Measurements from ENCODE around the gene TCF4.

Gene TCF4

DNA sequence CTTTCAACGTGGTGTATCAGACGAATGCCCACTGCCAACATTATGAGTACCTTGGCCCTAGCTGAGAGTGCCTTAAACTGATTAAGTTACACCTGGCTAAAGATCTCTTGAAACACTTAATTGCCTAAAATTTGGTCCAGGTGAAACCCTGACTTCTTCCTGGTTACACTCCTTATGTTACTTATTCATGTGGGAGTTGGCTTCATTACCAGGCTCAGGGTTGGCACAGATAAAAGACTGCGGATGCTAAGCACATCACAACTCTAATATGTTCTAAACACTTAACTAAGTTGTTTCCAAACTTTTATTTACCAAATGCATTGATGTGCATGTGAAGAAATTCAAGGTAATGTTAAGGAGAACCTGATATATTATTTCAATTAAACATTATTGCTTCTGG, 298.9 kb downstream of the TCF4 start:
- Histone ChIP-seq H3K36me3 (ENCODE audit: insufficient read depth, low read length) (no peaks in the 10 kb centered on the region), H3K9me3 (ENCODE audit: low read depth, low read length) (no peaks in the 10 kb centered on the region), H3K27ac (no peak overlapping the region), H3K4me3 (no peak overlapping the region), H3K9ac (ENCODE audit: insufficient read length) (no peak overlapping the region)
- no peak for TF ChIP-seq EZH2 (IDR thresholded peaks at IDR 0.05)
- TF ChIP-seq FOXP2 (optimal IDR thresholded peaks at IDR 0.05; ENCODE audit: control extremely low read depth, extremely low read length, insufficient read depth) = no peak
- no peak for TF ChIP-seq POLR2AphosphoS5 (IDR thresholded peaks at IDR 0.05; ENCODE audit: borderline replicate concordance, low read depth, low read length)
- no peak for DNase-seq (ENCODE audit: low read depth, low spot score)

DNA sequence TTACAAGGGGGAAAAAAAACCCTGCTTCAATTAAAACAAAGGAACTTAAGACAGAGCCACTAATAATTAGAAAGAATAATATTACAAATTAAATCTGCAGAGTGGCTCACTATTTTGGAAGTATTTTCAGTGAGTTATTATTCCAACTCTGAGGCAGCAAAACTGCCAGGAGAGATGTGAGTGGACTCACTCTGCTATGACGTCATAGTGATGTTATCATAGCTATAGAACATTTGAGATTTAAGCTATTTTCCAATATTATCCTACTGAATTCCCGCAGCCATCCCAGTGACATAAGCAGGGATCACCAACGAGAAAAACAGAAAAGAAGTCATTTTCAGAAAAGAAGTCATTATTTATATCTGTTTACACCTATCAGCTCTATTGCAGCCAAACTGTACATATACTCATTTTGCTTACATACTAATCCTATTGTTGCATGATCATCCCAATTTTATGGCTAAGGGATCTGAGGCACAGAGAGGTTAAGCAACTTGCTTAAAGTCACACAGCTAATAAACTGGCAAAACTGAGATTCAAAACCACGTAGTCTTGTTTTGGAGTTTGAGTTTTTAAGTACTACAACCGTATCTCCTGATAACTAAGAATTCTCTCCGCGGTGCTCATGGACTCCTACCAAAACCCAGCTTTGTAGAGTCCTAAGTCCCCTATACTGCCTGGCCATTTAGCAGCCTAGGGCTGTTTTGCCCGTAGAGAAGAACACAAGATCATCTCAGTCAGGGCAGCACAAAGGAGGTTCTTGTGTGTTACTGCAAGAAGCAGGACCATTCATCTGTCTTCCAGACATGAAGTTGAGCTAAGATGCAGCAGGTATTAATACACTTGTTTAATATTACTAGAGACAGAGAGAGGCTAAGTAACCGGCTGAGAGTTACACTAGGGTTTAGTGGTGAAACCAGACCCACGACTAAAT, 299.8 kb downstream of the TCF4 start:
- H3K4me3 ChIP-seq = peak overlapping the region; percentile 71; the same call in 1 of the 2 replicates
- H3K36me3 ChIP-seq (ENCODE audit: insufficient read depth, low read length) = no peaks in the 10 kb centered on the region
- H3K9me3 ChIP-seq (ENCODE audit: low read depth, low read length) = no peaks in the 10 kb centered on the region
- peak overlapping the region; percentile 78; the same call in 1 of the 2 replicates for H3K27ac ChIP-seq
- no peak for DNase-seq (ENCODE audit: low read depth, low spot score)
- TF ChIP-seq POLR2AphosphoS5 (IDR thresholded peaks at IDR 0.05; ENCODE audit: borderline replicate concordance, low read depth, low read length) (no peak), EZH2 (IDR thresholded peaks at IDR 0.05) (no peak)
- H3K9ac ChIP-seq (ENCODE audit: insufficient read length) = no peak overlapping the region

DNA sequence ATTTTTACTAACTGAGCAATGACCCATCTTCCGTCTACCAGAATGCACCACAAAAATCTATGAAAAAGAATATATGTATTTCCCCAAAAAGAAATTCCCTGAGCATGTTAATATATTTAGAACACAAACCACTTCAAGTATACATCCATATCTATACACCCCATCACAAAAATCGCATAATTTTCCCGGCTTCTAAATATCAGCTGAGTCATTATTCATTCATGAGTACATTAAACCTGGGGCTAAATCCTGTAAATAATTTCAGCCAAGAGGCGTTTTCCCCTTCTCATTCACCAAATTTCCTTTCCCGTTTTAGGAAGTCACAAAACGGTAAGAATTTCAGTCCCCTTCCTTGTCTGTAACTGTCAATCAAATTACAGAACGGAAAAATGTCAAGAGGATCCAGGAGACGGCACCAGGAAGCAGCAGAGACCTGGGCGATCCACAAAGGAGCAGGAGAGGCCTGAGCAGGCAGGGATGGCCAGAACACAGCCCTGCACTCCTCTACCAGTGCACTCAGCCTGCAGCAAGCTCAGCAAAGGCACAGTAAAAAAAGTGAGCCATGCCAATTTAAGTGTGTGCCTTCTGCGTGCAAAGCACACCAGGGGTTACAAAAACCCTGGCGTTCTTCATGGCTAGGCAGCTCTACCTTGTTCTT, 300.7 kb downstream of the TCF4 start:
- no peaks in the 10 kb centered on the region for H3K36me3 ChIP-seq (ENCODE audit: insufficient read depth, low read length)
- DNase-seq (ENCODE audit: low read depth, low spot score) = no peak
- H3K9me3 ChIP-seq (ENCODE audit: low read depth, low read length) = no peaks in the 10 kb centered on the region
- H3K4me3 ChIP-seq = peak overlapping the region; percentile 71
- peak overlapping the region; percentile 78; the same call in 1 of the 2 replicates for H3K27ac ChIP-seq
- no peak for TF ChIP-seq EZH2 (IDR thresholded peaks at IDR 0.05)
- no peak for TF ChIP-seq POLR2AphosphoS5 (IDR thresholded peaks at IDR 0.05; ENCODE audit: borderline replicate concordance, low read depth, low read length)
- no peak for TF ChIP-seq FOXP2 (optimal IDR thresholded peaks at IDR 0.05; ENCODE audit: control extremely low read depth, extremely low read length, insufficient read depth)
- no peak overlapping the region for H3K9ac ChIP-seq (ENCODE audit: insufficient read length)

DNA sequence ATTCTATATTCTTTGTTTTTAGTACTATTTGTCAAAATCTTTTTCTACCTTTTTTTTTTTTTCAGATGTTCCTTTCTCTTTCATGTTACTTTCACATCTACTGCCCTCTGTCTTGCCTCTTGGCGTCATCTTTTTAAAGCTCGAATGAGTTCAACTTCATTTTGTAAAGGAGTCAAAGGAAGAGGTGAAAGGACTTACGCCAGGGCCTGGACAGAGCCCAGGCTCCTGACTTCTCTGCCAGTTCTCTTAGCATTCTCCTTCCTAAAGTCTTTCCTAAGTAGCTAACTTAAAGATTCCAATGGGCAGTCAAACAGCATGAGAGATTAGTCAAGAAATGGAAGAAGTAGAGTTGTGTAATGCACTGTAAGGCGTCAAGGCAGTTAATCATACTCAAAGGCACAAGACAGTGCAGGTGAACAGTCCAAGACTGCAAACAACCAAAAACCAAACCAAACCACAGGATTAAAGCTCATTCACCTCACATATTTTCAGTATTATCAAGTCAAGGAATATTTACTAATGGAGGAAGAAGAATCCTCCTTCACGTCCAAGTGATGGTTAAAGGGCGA, 301.7 kb downstream of the TCF4 start:
- Histone ChIP-seq H3K36me3 (ENCODE audit: insufficient read depth, low read length) (no peaks in the 10 kb centered on the region), H3K9ac (ENCODE audit: insufficient read length) (no peak overlapping the region), H3K4me3 (no peak overlapping the region), H3K9me3 (ENCODE audit: low read depth, low read length) (no peaks in the 10 kb centered on the region), H3K27ac (no peak overlapping the region)
- no peak for TF ChIP-seq EZH2 (IDR thresholded peaks at IDR 0.05)
- TF ChIP-seq FOXP2 (optimal IDR thresholded peaks at IDR 0.05; ENCODE audit: control extremely low read depth, extremely low read length, insufficient read depth) = no peak
- TF ChIP-seq POLR2AphosphoS5 (IDR thresholded peaks at IDR 0.05; ENCODE audit: borderline replicate concordance, low read depth, low read length) = no peak
- no peak for DNase-seq (ENCODE audit: low read depth, low spot score)

DNA sequence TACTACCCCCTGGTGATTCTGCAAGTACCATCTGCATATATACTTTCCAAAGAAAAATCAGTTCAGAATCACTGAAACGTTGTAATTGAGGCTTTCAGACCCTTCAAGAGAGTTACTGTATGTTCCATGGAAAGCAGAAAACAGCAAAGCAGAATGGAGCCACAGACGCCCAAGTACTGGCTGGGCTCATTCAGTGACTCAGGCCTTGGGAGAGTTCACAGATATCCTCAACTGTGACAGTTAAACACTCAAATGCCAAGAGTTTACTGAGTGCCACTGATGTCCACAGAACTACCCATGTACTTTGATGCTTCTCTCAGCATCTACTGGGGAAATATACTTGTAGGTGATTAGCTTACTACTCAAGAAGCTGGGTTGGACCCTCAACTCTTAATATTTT, 303.4 kb downstream of the TCF4 start:
- Histone ChIP-seq H3K27ac (no peak overlapping the region), H3K4me3 (no peak overlapping the region), H3K36me3 (ENCODE audit: insufficient read depth, low read length) (no peaks in the 10 kb centered on the region), H3K9ac (ENCODE audit: insufficient read length) (no peak overlapping the region), H3K9me3 (ENCODE audit: low read depth, low read length) (no peaks in the 10 kb centered on the region)
- DNase-seq (ENCODE audit: low read depth, low spot score) = no peak
- TF ChIP-seq EZH2 (IDR thresholded peaks at IDR 0.05) (no peak), FOXP2 (optimal IDR thresholded peaks at IDR 0.05; ENCODE audit: control extremely low read depth, extremely low read length, insufficient read depth) (no peak), POLR2AphosphoS5 (IDR thresholded peaks at IDR 0.05; ENCODE audit: borderline replicate concordance, low read depth, low read length) (no peak)

DNA sequence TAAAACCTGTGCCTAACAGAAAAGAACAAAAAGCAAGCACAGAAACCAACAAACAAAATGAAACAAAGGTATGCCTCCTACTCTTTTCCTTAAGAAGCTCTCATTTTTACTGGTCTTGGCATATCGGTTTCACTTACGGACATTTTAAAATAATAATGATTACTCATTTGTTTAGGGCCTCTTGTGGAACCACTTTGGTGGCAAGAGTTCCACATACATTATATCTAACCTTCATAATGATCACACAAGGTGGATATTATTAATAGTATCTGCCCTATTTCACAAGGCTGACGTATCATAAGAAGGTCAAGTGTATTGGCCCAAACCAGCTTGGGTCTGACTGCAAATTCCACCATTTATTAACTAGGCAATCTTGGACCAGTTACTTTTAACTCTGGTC, 304.7 kb downstream of the TCF4 start:
- no peak overlapping the region for H3K4me3 ChIP-seq
- no peak for DNase-seq (ENCODE audit: low read depth, low spot score)
- no peak overlapping the region for H3K27ac ChIP-seq
- H3K9ac ChIP-seq (ENCODE audit: insufficient read length) = no peak overlapping the region
- TF ChIP-seq EZH2 (IDR thresholded peaks at IDR 0.05) (no peak), FOXP2 (optimal IDR thresholded peaks at IDR 0.05; ENCODE audit: control extremely low read depth, extremely low read length, insufficient read depth) (no peak), POLR2AphosphoS5 (IDR thresholded peaks at IDR 0.05; ENCODE audit: borderline replicate concordance, low read depth, low read length) (no peak)
- H3K36me3 ChIP-seq (ENCODE audit: insufficient read depth, low read length) = peaks cover 8% of the 10 kb centered on the region; the same call in 1 of the 2 replicates
- H3K9me3 ChIP-seq (ENCODE audit: low read depth, low read length) = no peaks in the 10 kb centered on the region

DNA sequence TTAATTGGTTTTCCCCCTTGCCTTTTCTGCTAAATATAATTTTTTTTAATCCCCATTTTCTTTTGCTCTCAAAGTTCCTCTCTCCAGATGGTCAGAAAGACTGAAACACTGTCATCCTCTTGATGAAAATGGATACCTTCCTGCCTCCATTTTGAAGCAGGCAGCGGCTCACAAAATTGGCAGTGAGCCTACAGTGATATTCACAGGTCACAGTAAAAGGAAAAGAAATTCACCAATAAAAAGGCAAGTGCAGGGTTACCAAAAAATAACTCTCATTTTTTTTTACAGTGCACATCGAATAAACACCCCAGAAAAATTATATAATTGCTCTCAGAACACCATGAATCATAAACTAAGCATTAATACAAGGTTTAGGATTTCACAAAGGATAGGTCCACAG, 307.5 kb downstream of the TCF4 start:
- TF ChIP-seq POLR2AphosphoS5 (IDR thresholded peaks at IDR 0.05; ENCODE audit: borderline replicate concordance, low read depth, low read length) (no peak), EZH2 (IDR thresholded peaks at IDR 0.05) (no peak), FOXP2 (optimal IDR thresholded peaks at IDR 0.05; ENCODE audit: control extremely low read depth, extremely low read length, insufficient read depth) (no peak)
- Histone ChIP-seq H3K4me3 (no peak overlapping the region), H3K36me3 (ENCODE audit: insufficient read depth, low read length) (peaks cover 18% of the 10 kb centered on the region), H3K9ac (ENCODE audit: insufficient read length) (no peak overlapping the region), H3K27ac (peak overlapping the region; percentile 73), H3K9me3 (ENCODE audit: low read depth, low read length) (no peaks in the 10 kb centered on the region)
- no peak for DNase-seq (ENCODE audit: low read depth, low spot score)
